GM12891 (cell line): ENCODE results near the gene RXFP3.

ENCODE experiments used
- PAX5 ChIP-seq: IDR thresholded peaks from 2 replicates; pipeline ENCODE4 v1.6.1; 2011; ENCODE audit warnings: low read length, moderate library complexity, mild to moderate bottlenecking; ENCODE audit not compliant: insufficient read depth, severe bottlenecking
- POLR2A ChIP-seq: IDR thresholded peaks from 2 replicates; pipeline ENCODE4 v1.6.1; 2011; ENCODE audit warnings: low read depth, low read length, control low read depth
- POLR2AphosphoS5 ChIP-seq: IDR thresholded peaks from 2 replicates; pipeline ENCODE4 v1.6.1; 2011; ENCODE audit warnings: low read depth, low read length, control low read depth
- SPI1 ChIP-seq: IDR thresholded peaks from 2 replicates; pipeline ENCODE4 v1.6.1; 2011; ENCODE audit warnings: low read depth, low read length, control low read depth
- TAF1 ChIP-seq: IDR thresholded peaks from 2 replicates; pipeline ENCODE4 v1.6.1; 2011; ENCODE audit warnings: low read depth, low read length, control low read depth

- TF ChIP-seq POLR2A (no peak), POLR2AphosphoS5 (no peak), PAX5 (no peak), TAF1 (no peak), SPI1 (no peak)
These were observed 5.0 kb upstream of the RXFP3 start for GRCh38 chr5:33931136-33931535.
